A549 (cell line): Measurements from ENCODE around the gene AK8. TPM values are rescaled to one million over a fixed set of nuclear protein-coding genes. Genes with fewer than 3 reads are reported as not detected.

ENCODE experiments used
- ATAC-seq, 2 experiments: fragments of 200-7000 bp in 1 of 2; fragments of >200 bp in 1 of 2; cut with Nextera tagmentation in 1 of 2; cut with Tn5 transposase in 1 of 2; 3 replicates each; pipeline versions ENCODE4 v1.8.0 to v1.9.1; 2018 to 2020; ENCODE audit warnings: mild to moderate bottlenecking in 1 of 2, moderate library complexity in 1 of 2
- CTCF ChIA-PET: fragments of 300-600 bp; sonication (Branson Sonifier 250); formaldehyde crosslinking; extraction: SDS; loops from one replicate; lab custom pipeline; 2021; ENCODE audit warnings: antibody characterized with exemption, inconsistent platforms; lab: Yijun Ruan, JAX
- POLR2A ChIA-PET: fragments of 350-600 bp; formaldehyde crosslinking; extraction: SDS; loops from one replicate; lab custom pipeline; 2021; ENCODE audit warnings: antibody characterized with exemption, inconsistent platforms; lab: Yijun Ruan, JAX
- DNase-seq, 2 experiments: peaks; one replicate each; pipeline versions ENCODE4 v3.0.0 to v3.0.0-alpha.2; 2011 to 2016; ENCODE audit warnings: low read depth in 1 of 2, low spot score in 1 of 2
- FAIRE-seq: peaks from 2 replicates; lab custom pipeline; 2011; peaks lifted over from hg19 to GRCh38; lab: Jason Lieb, UNC
- H3K27ac ChIP-seq, 2 experiments: fragments of >200 bp; sonication (Bioruptor Twin); formaldehyde crosslinking; 3 replicates each; pipeline ENCODE4 v1.5.1; 2016 to 2017
- H3K4me1 ChIP-seq: fragments of >200 bp; sonication (Bioruptor Twin); formaldehyde crosslinking; 3 replicates; pipeline ENCODE4 v1.6.1; 2016
- H3K4me2 ChIP-seq: fragments of >200 bp; sonication (Bioruptor Twin); formaldehyde crosslinking; 3 replicates; pipeline ENCODE4 v1.6.1; 2016
- H3K4me3 ChIP-seq: fragments of >200 bp; sonication (Bioruptor Twin); formaldehyde crosslinking; 3 replicates; pipeline ENCODE4 v1.5.1; 2016
- H3K9me3 ChIP-seq: fragments of >200 bp; sonication (Bioruptor Twin); formaldehyde crosslinking; 3 replicates; pipeline ENCODE4 v1.6.1; 2016
- CBX2 ChIP-seq: fragments of 200-600 bp; sonication (generic); IDR thresholded peaks from 2 replicates; pipeline ENCODE4 v1.6.1; 2016; ENCODE audit warnings: low read depth, mild to moderate bottlenecking, borderline replicate concordance
- CBX8 ChIP-seq: fragments of 200-600 bp; sonication (generic); IDR thresholded peaks from 2 replicates; pipeline ENCODE4 v1.6.1; 2016
- CHD4 ChIP-seq: fragments of 200-600 bp; sonication (generic); IDR thresholded peaks from 2 replicates; pipeline ENCODE4 v1.6.1; 2016; ENCODE audit warnings: antibody characterized with exemption, mild to moderate bottlenecking, borderline replicate concordance
- CTCF ChIP-seq: fragments of >200 bp; sonication (Bioruptor Twin); formaldehyde crosslinking; IDR thresholded peaks from 3 replicates; pipeline ENCODE4 v1.5.1; 2016
- E2F6 ChIP-seq: IDR thresholded peaks from 2 replicates; pipeline ENCODE4 v1.6.1; 2012; ENCODE audit warnings: low read depth, borderline replicate concordance
- EHF ChIP-seq: fragments of 250-450 bp; sonication (Bioruptor Pico); IDR thresholded peaks from 2 replicates; pipeline ENCODE4 v1.5.0; 2020; ENCODE audit warnings: mild to moderate bottlenecking
- ELK1 ChIP-seq: fragments of 150-350 bp; IDR thresholded peaks from 2 replicates; pipeline ENCODE4 v1.6.1; 2014; ENCODE audit warnings: low read depth, mild to moderate bottlenecking, low read length
- FOSB ChIP-seq: fragments of 250-450 bp; sonication (Bioruptor Pico); IDR thresholded peaks from 2 replicates; pipeline ENCODE4 v1.5.0; 2020; ENCODE audit warnings: mild to moderate bottlenecking, moderate library complexity
- FOSL2 ChIP-seq, 2 experiments: fragments of 450-650 bp in 1 of 2; fragments of >200 bp in 1 of 2; sonication (Bioruptor Twin) in 1 of 2; formaldehyde crosslinking; IDR thresholded peaks; 2 replicates each; pipeline versions ENCODE4 v1.5.0 to v1.6.1; 2016 to 2020; ENCODE audit warnings: mild to moderate bottlenecking in 1 of 2, moderate library complexity in 1 of 2
- GATA3 ChIP-seq: IDR thresholded peaks from 2 replicates; pipeline ENCODE4 v1.6.1; 2012; ENCODE audit warnings: borderline replicate concordance
- HEYL ChIP-seq: fragments of 250-450 bp; sonication (Bioruptor Pico); IDR thresholded peaks from 2 replicates; pipeline ENCODE4 v1.8.0; 2021; ENCODE audit warnings: mild to moderate bottlenecking, moderate library complexity
- HOXB13 ChIP-seq: fragments of 250-450 bp; sonication (Bioruptor Pico); IDR thresholded peaks from 2 replicates; pipeline ENCODE4 v1.5.0; 2020; ENCODE audit warnings: low read depth, mild to moderate bottlenecking, moderate library complexity
- HOXB5 ChIP-seq: fragments of 250-450 bp; sonication (Bioruptor Pico); IDR thresholded peaks from 2 replicates; pipeline ENCODE4 v1.5.0; 2020; ENCODE audit warnings: mild to moderate bottlenecking, moderate library complexity
- JUN ChIP-seq, 2 experiments: fragments of >200 bp; sonication (Bioruptor Twin); formaldehyde crosslinking; IDR thresholded peaks; 2 replicates in 1 of 2; 3 replicates in 1 of 2; pipeline ENCODE4 v1.6.1; 2016 to 2017
- JUNB ChIP-seq: fragments of >200 bp; sonication (Bioruptor Twin); formaldehyde crosslinking; IDR thresholded peaks from 2 replicates; pipeline ENCODE4 v1.6.1; 2016
- KDM1A ChIP-seq: fragments of 200-600 bp; sonication (generic); IDR thresholded peaks from 2 replicates; pipeline ENCODE4 v1.6.1; 2016; ENCODE audit warnings: low read depth, mild to moderate bottlenecking
- KDM5A ChIP-seq: fragments of 200-600 bp; sonication (generic); IDR thresholded peaks from 2 replicates; pipeline ENCODE4 v1.6.1; 2016; ENCODE audit warnings: antibody characterized with exemption, mild to moderate bottlenecking
- MAX ChIP-seq: IDR thresholded peaks from 2 replicates; pipeline ENCODE4 v1.6.1; 2012
- MYC ChIP-seq: IDR thresholded peaks from 2 replicates; pipeline ENCODE4 v1.6.1; 2012; ENCODE audit warnings: mild to moderate bottlenecking, inconsistent platforms, low read length, improper control_type of control experiment, borderline replicate concordance
- NPAS2 ChIP-seq: fragments of 250-450 bp; sonication (Bioruptor Pico); IDR thresholded peaks from 2 replicates; pipeline ENCODE4 v1.8.0; 2022; ENCODE audit warnings: mild to moderate bottlenecking, moderate library complexity, borderline replicate concordance
- PHF8 ChIP-seq: fragments of 200-600 bp; sonication (generic); IDR thresholded peaks from 2 replicates; pipeline ENCODE4 v1.6.1; 2016; ENCODE audit warnings: low read depth, mild to moderate bottlenecking, antibody characterized with exemption, moderate library complexity, borderline replicate concordance
- POLR2A ChIP-seq: IDR thresholded peaks from 2 replicates; pipeline ENCODE4 v1.6.1; 2012; ENCODE audit warnings: mild to moderate bottlenecking, low read length
- POLR2AphosphoS2 ChIP-seq: conservative IDR thresholded peaks from 2 replicates; pipeline ENCODE4 v1.6.1; 2012; ENCODE audit warnings: low read length, improper control_type of control experiment, inconsistent platforms
- RCOR1 ChIP-seq: fragments of 150-350 bp; IDR thresholded peaks from 2 replicates; pipeline ENCODE4 v1.6.1; 2014; ENCODE audit warnings: antibody characterized with exemption, low read length, low read depth
- REST ChIP-seq: fragments of 200-600 bp; sonication (generic); IDR thresholded peaks from 2 replicates; pipeline ENCODE4 v1.6.1; 2016; ENCODE audit warnings: antibody characterized with exemption, mild to moderate bottlenecking, moderate library complexity
- RFX5 ChIP-seq: fragments of 450-650 bp; IDR thresholded peaks from 2 replicates; pipeline ENCODE4 v1.7.1; 2014; ENCODE audit warnings: antibody characterized with exemption, mild to moderate bottlenecking, moderate library complexity
- RNF2 ChIP-seq: fragments of 200-600 bp; sonication (generic); IDR thresholded peaks from 2 replicates; pipeline ENCODE4 v1.6.1; 2016; ENCODE audit warnings: low read depth, mild to moderate bottlenecking, antibody characterized with exemption, moderate library complexity, borderline replicate concordance
- USF2 ChIP-seq: fragments of 450-650 bp; IDR thresholded peaks from 2 replicates; pipeline ENCODE4 v1.6.1; 2014; ENCODE audit warnings: antibody characterized with exemption
- ZC3H11A ChIP-seq: fragments of 450-650 bp; IDR thresholded peaks from 2 replicates; pipeline ENCODE4 v1.6.1; 2014; ENCODE audit warnings: antibody characterized with exemption, mild to moderate bottlenecking
- ZNF302 ChIP-seq: fragments of 250-450 bp; sonication (Bioruptor Pico); IDR thresholded peaks from 2 replicates; pipeline ENCODE4 v1.9.0; 2021; ENCODE audit warnings: inconsistent platforms, mild to moderate bottlenecking, moderate library complexity
- ZSCAN20 ChIP-seq: fragments of 250-450 bp; sonication (Bioruptor Pico); IDR thresholded peaks from 2 replicates; pipeline ENCODE4 v1.8.0; 2022; ENCODE audit warnings: mild to moderate bottlenecking, moderate library complexity
- WGBS: methylation state at CpG from one replicate; pipeline ENCODE4 v1.1.6; 2017; ENCODE audit errors: missing lambda C conversion rate; 5-methylcytosine and 5-hydroxymethylcytosine counted together
- polyA plus RNA-seq, 4 experiments: library from polyadenylated mRNA; depleted of rRNA in 3 of 4; stranded (reverse); fragments of >200 nt; fragmentation: RNase III in 1 of 4; extraction: RNeasy Plus Mini Kit Qiagen cat#74134 plus additional on column Dnase treatment in 1 of 4; gene quantifications; 2 replicates in 3 of 4; 3 replicates in 1 of 4; pipeline ENCODE4 v1.2.3, GENCODE V29; 2011 to 2017

AK8 gene
- polyA plus RNA-seq, 2 of the 4 experiments (the other 2 are of a cell fraction) = 0.61 to 0.63 TPM

- ChIA-PET CTCF (interaction anchor here (0.9 to 1.0 kb wide), 2 partner anchors 8 to 137 kb away, joined by 3 read pairs; no protein-coding TSS in a partner anchor), POLR2A (no interaction called here)
- Histone ChIP-seq H3K4me3 (no peak overlapping the region), H3K4me1 (no peaks in the 10 kb centered on the region), H3K4me2 (no peak overlapping the region), H3K27ac (no peak overlapping the region), H3K9me3 (no peaks in the 10 kb centered on the region)
- FAIRE-seq = no peak
- DNase-seq = no peak
- no peak for ATAC-seq
- 32% methylated on average over 2 of the region's 2 CpGs for WGBS
- no peak for TF ChIP-seq JUN (IDR thresholded peaks at IDR 0.05)
- TF ChIP-seq JUNB = no peak
- no peak for TF ChIP-seq NPAS2 (CRISPR knock-in tag)
- TF ChIP-seq KDM1A = no peak
- no peak for TF ChIP-seq ZC3H11A
- no peak for TF ChIP-seq ZNF302 (CRISPR knock-in tag)
- no peak for TF ChIP-seq MYC
- TF ChIP-seq EHF (CRISPR knock-in tag) = no peak
- TF ChIP-seq USF2 = no peak
- TF ChIP-seq POLR2AphosphoS2 = no peak
- TF ChIP-seq ZSCAN20 (CRISPR knock-in tag) = no peak
- no peak for TF ChIP-seq RCOR1
- no peak for TF ChIP-seq GATA3
- TF ChIP-seq KDM5A = no peak
- no peak for TF ChIP-seq FOSL2 (IDR thresholded peaks at IDR 0.05)
- no peak for TF ChIP-seq FOSL2 (CRISPR knock-in tag; IDR thresholded peaks at IDR 0.05)
- no peak for TF ChIP-seq RNF2
- no peak for TF ChIP-seq FOSB (CRISPR knock-in tag)
- no peak for TF ChIP-seq RFX5
Observed at GRCh38 chr9:132824951-132825350, 53.1 kb downstream of the AK8 start.

- no peak overlapping the region for H3K27ac ChIP-seq
- no peaks in the 10 kb centered on the region for H3K9me3 ChIP-seq
- DNase-seq (no peak), ATAC-seq (no peak), FAIRE-seq (no peak)
- 28% methylated on average over 4 of the region's 8 CpGs for WGBS
- CTCF ChIA-PET = no interaction called here
- no peak overlapping the region for H3K4me2 ChIP-seq
- TF ChIP-seq HOXB13 (CRISPR knock-in tag) (no peak), CBX2 (no peak), CHD4 (no peak), CTCF (no peak), RCOR1 (no peak), ZSCAN20 (CRISPR knock-in tag) (no peak), JUNB (no peak), HEYL (CRISPR knock-in tag) (no peak), HOXB5 (CRISPR knock-in tag) (no peak), FOSB (CRISPR knock-in tag) (no peak), CBX8 (no peak), E2F6 (no peak), POLR2AphosphoS2 (no peak), PHF8 (no peak), POLR2A (no peak), ELK1 (no peak), REST (no peak), MAX (no peak), KDM1A (no peak), RFX5 (no peak)
- POLR2A ChIA-PET = no interaction called here
- no peaks in the 10 kb centered on the region for H3K4me1 ChIP-seq
- no peak overlapping the region for H3K4me3 ChIP-seq
Observed at GRCh38 chr9:132824151-132824550, 53.9 kb downstream of the AK8 start.
